Left colon (tissue), 2 donors: ENCODE measurements around the gene TMOD1. TPM values are rescaled to one million over a fixed set of nuclear protein-coding genes. Genes with fewer than 3 reads are reported as not detected.
"Not testable (repeated sequence)": the region's sequence is repeated elsewhere in the genome, so short reads cannot be mapped to it uniquely, and the experiment has no call there.

Experiments
- ATAC-seq: fragments of 200-7000 bp; cut with Tn5 transposase; one replicate; pipeline ENCODE4 v1.9.1; 2020; ENCODE audit warnings: mild to moderate bottlenecking, moderate library complexity
- DNase-seq, 2 donors: peaks; one replicate each; pipeline ENCODE4 v3.0.0-alpha.2; 2020
- intact Hi-C, 2 donors: fragments of 100-400 bp; cut with DNase I in 1 of 2; cut with micrococcal nuclease in 1 of 2; formaldehyde crosslinking; loops; one replicate each; pipeline versions ENCODE4 v1.11.2 to v1.14.0; 2022; cut with DNase I, micrococcal nuclease
- total RNA-seq, 2 donors: library from RNA; stranded (reverse); fragmentation: NEBNext Ultra II Directional; extraction: Animal tissue kit (Norgen Biotek cat#: 25700); gene quantifications; one replicate each; pipeline ENCODE4 v1.2.1, GENCODE V29; 2021
- donor health status: DM: no; HTN: no; CAD: no.
- donor health status: DM: yes; HTN: yes; CAD: no.

TMOD1 gene
- total RNA-seq, 2 donors from 2014 or later: 1.9 to 5.6 TPM

DNA sequence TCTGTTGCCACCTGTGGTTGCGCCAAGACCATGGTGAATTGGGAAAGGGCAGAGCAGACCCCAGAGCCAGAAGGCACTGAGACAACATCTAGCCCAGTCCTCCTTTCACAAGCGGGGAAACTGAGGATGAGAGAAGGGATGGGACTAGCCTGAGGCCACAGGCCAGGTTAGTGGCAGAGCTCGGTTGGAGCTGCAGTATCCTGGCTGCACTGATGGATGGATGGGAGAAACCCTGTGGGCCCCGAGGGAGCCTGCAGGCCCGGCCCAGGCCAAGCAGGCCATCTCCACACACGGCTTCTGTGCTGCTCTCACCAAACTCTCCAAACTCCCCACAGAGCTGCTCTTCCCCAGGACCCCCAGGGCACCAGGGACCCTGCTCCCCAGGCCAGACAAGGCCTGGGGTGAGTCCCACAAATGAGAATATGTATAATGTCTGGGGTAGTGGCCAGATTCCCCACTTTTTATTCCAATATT lies 71.5 kb downstream of the TMOD1 start:
- no peak for ATAC-seq
- intact Hi-C loops: no loop called here
- no peak for DNase-seq

DNA sequence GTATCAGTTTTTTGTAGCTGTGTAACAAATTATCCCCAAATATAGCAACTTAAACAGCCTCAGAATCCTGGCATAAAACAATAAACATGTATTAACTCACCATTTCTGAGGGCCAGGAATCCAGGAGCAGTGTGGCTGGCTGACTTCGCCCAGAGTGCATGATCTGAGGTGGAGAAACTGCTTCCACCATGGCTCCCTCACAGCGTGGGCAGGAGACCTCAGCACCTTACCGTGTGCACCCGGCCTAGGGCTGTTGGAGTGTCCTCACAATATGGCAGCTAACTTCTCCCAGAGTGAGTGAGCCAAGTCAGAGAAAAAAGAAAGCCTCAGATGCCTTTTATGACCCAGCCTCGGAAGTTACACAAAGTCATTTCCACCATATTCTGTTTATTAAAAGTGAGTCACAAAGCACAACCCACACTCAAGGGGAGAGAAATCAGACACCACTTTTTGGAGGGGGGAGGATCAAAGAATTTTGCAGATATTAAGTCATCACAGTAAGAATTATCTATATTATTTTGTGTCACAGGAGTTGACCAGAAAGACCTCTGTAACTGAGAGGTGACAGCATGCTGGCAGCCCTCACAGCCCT lies 72.1 kb downstream of the TMOD1 start:
- intact Hi-C loops: no loop called here
- no peak for ATAC-seq

GRCh38 chr9:97574101-97574571 lies 72.7 kb downstream of the TMOD1 start:
- intact Hi-C loops, ATAC-seq, DNase-seq: not testable (repeated sequence)

More for the DNA sequence above, 72.1 kb downstream of the TMOD1 start:
- DNase-seq: no peak

DNA sequence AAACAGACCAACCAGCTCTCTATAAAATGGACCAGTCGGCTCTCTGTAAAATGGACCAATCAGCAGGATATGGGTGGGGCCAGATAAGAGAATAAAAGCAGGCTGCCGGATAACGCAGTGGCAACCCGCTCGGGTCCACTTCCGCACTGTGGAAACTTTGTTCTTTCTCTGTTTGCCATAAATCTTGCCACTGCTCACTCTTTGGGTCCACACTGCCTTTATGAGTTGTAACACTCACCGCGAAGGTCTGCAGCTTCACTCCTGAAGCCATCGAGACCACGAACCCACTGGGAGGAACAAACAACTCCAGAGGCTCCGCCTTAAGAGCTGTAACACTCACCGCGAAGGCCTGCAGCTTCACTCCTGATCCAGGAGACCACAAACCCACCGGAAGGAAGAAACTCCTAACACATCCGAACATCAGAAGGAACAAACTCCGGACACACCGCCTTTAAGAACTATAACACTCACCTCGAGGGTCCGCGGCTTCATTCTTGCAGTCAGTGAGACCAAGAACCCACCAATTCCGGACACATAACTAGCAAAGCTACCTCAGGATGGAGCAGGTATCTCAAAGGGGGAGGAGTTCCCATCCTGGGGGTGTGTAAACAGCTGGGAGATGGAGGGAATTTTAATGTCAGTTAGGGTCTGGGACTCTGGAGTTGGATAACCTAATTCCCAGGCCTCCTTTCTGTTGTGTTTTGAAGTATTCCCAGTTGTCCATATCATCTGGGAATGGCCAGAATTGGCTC lies 73.6 kb downstream of the TMOD1 start:
- ATAC-seq, intact Hi-C loops, DNase-seq: not testable (repeated sequence)

DNA sequence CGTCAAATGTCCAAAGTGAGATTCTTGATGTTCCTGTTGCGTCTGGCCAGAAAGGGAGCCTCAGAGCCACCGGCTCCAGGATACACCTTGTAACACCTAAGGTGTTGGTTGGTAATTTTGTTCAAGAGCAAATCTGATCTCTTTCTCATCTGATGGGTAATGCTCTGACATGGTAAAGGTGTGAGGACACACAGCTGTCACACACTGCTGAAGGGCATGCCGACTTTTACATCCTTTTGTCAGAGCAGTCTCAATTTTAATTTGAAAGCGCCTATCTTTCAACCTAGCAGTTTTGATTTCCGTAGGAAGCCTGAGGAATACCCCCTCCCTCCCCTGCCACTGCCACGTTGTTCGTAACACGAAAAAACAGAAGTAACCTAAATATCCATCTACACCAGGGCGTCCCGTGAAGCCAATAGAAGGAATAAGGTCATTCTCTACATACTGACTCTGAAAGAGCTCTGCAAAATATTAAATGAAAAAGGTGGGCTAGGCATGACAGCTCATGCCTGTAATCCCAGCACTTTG lies 74.3 kb downstream of the TMOD1 start:
- intact Hi-C loops: no loop called here
- ATAC-seq: no peak
- no peak for DNase-seq

GRCh38 chr9:97577051-97577450 lies 75.6 kb downstream of the TMOD1 start:
- intact Hi-C loops: no loop called here
- DNase-seq (no peak), ATAC-seq (no peak)

DNA sequence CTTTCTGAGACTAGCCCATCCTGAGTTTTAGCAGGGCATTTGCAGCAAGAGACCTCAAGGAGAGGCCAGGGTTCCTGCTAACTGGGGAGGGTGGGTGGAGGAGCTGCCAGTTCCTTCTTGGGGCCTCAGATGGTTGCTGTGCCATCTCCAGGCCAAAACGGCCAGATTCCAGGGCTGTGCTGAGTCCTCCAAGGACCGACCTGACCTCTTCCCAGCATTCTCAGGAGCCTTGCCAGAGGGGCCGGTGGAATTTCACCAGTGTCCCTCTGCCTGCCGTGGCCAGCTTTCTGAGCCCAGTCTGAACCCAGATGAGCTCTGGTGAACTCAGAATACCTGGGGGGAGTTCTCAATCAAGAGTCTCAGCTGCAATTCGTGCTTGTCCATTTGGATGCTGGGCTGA lies 77.4 kb downstream of the TMOD1 start:
- intact Hi-C loops: no loop called here
- DNase-seq (no peak), ATAC-seq (no peak)

- intact Hi-C loops: no loop called here
- ATAC-seq (no peak), DNase-seq (no peak)
Measured at GRCh38 chr9:97579914-97580313, 78.4 kb downstream of the TMOD1 start.

DNA sequence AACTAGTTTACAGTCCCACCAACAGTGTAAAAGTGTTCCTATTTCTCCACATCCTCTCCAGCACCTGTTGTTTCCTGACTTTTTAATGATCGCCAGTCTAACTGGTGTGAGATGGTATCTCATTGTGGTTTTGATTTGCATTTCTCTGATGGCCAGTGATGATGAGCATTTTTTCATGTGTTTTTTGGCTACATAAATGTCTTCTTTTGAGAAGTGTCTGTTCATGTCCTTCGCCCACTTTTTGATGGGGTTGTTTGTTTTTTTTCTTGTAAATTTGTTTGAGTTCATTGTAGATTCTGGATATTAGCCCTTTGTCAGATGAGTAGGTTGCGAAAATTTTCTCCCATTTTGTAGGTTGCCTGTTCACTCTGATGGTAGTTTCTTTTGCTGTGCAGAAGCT lies 80.1 kb downstream of the TMOD1 start:
- intact Hi-C loops, DNase-seq, ATAC-seq: not testable (repeated sequence)

DNA sequence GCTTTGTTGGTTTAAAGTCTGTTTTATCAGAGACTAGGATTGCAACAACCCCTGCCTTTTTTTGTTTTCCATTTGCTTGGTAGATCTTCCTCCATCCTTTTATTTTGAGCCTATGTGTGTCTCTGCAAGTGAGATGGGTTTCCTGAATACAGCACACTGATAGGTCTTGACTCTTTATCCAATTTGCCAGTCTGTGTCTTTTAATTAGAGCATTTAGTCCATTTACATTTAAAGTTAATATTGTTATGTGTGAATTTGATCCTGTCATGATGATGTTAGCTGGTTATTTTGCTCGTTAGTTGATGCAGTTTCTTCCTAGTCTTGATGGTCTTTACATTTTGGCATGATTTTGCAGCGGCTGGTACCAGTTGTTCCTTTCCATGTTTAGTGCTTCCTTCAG lies 83.3 kb downstream of the TMOD1 start:
- ATAC-seq, DNase-seq, intact Hi-C loops: not testable (repeated sequence)

DNA sequence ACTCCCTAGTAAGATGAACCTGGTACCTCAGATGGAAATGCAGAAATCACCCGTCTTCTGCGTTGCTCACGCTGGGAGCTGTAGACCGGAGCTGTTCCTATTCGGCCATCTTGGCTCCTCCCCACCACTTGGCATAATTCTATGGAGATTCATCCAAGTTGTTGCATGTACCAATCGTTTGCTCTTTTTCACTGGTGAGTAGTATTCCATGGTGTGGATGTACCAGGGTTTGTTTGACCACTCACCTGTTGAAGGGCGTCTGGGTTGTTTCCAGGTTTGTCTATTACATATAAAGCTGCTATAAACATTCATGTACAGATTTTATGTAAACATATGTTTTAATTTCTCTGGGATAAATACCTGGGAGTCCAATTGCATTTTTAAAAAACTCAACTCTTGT lies 85.4 kb downstream of the TMOD1 start:
- DNase-seq, ATAC-seq, intact Hi-C loops: not testable (repeated sequence)

- ATAC-seq (no peak), DNase-seq (no peak)
- intact Hi-C loops: loop anchor here in 1 of 2 donors (10.0 kb wide), 1 partner anchor 87 kb away; the partner anchor contains the start of gene TMOD1
Measured at GRCh38 chr9:97591535-97591934, 90.1 kb downstream of the TMOD1 start.

GRCh38 chr9:97592126-97592525 lies 90.7 kb downstream of the TMOD1 start:
- no peak for ATAC-seq

GRCh38 chr9:97593960-97594359 lies 92.5 kb downstream of the TMOD1 start:
- intact Hi-C loops: loop anchor here in 1 of 2 donors (10.0 kb wide), 1 partner anchor 89 kb away; the partner anchor contains the start of gene TMOD1
- DNase-seq: no peak
- ATAC-seq: no peak

More at GRCh38 chr9:97592126-97592525, 90.7 kb downstream of the TMOD1 start:
- intact Hi-C loops: loop anchor here in 1 of 2 donors (10.0 kb wide), 1 partner anchor 87 kb away; the partner anchor contains the start of gene TMOD1
- DNase-seq: no peak

DNA sequence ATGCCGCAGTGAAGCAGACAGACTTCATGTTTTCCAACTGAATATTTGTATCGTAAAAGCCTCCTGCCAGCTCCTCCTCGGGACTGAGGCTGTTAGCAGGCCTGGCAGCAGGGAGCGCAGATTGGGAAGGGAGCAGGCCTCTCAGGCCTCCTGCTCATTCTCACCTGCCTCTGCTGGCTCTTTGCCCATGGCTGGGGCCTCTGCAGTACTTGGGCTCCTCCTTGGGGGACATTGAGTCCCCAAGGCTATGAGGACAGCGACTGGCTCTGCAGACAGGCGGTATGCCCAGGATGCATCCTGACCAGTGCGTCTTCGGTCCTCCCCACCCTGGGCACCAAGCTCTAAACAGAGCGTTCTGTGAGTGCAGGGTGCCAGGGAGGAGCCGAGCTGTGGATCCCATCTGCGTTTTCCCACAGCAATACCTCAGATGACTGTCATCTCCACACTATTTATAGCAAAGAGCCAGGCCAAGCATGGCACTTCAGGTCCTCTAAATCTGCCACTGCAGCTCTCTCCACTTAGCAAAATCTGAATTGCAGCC lies 93.0 kb downstream of the TMOD1 start:
- intact Hi-C loops: loop anchor here in 1 of 2 donors (10.0 kb wide), 1 partner anchor 90 kb away; the partner anchor contains the start of gene TMOD1
- ATAC-seq: no peak
- DNase-seq: peak in 1 of 2 donors; percentile 43

DNA sequence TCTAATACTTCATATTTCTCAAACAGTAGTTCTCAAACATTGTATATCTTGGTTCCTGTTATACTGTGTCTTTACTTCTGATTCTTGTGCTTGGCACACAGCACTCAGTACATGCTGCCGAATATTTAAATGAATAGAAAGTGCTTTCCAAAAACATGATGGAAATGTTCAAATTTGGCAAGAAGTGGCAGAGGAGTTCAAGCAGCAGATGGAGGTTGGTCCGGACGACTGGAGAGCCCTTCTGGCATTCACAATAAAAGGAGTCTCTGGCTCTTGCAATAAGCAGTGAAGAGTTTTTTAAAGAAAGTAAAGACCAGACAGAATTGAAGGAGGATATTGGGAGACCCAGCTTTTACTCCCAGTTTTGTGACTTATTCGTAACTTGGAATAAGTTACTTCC lies 95.4 kb downstream of the TMOD1 start:
- intact Hi-C loops: loop anchor here in 1 of 2 donors (10.0 kb wide), 1 partner anchor 92 kb away; the partner anchor contains the start of gene TMOD1
- no peak for DNase-seq
- no peak for ATAC-seq

DNA sequence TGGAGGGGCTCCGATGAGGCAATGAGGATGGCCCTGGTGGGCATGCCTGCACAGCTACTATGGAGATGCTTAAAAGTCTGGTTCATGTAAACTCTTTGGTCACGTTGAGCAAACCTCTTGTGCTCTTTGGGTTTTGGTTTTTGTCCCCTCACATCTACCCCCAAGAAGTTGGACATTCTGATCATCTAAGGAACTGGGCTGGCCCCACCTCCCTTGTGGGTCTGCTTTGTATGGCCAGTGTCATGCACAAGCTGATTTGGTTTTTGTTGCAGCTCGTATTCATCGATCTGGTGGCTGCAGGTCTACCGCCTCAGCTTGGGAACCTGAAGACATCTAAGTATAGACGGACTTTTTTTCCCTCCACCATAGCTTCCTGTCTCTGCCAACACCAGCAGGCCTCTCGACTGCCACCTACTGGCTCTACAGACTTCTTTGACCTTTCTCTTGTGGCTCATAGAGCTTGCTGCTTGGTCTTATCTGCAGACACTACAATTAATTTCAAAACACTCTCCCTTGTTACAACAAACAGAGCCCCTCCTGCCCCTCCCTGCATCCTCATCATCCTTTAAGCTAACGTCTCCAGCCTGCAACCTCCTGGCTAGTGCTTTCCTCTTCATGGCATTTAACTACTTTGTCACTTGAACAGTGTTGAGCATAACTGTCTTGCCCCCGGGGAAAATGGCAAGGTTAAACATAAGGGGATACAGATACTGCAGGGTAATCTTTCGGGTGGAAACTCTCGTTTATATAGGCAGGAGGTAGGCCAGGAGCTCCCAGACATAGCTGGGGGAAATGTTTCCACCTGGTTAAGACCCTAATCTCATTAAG lies 97.2 kb downstream of the TMOD1 start:
- ATAC-seq (peak; percentile 81), DNase-seq (peak; percentile 67 to 86)
- intact Hi-C loops: loop anchor here in 1 of 2 donors (10.0 kb wide), 1 partner anchor 94 kb away; the partner anchor contains the start of gene TMOD1

DNA sequence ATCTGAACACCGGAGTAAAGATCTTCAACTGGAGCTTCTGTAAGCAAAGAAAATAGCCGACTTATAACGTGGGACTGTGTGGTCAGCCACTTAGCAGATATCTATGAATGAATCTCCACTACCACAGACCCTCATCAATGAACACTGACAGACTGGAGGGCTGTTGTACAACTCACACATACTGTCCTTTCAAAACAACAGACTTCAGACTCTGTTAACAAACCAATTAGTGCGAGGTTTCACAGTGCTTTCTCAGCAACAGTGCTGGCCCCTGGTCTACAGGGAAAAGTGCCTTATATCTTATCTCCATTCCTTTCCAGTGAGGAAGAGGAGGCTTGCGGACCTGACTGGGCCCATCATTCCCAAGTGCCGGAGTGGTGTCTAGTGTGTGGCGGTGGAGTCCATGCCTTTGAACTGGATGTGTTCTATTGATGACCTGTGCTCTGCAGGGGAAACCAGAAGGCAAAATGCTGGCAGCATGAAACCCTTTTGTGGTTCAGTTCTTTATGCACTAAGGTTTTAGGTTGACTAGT lies 97.9 kb downstream of the TMOD1 start:
- ATAC-seq: no peak
- no peak for DNase-seq
- intact Hi-C loops: loop anchor here in 1 of 2 donors (10.0 kb wide), 1 partner anchor 95 kb away; the partner anchor contains the start of gene TMOD1
